Measurements from ENCODE around the gene UBE2G2.

Gene UBE2G2

DNA sequence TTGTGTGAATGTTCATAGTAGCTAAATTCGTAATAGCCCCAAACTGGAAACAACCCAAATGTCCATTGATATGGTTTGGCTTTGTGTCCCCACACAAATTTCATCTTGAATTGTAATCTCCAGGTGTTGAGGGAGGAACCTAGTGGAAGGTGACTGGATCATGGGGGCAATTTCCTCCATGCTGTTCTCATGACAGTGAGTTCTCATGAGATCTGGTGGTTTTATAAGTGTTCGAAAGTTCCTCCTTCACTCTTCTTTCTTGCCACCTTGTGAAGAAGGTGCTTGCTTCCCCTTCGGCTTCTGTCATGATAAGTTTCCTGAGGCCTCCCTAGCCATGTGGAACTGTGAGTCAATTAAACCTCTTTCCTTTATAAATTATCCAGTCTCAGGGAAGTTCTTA, 11.3 kb downstream of the UBE2G2 start:
- no peak for DNase-seq (ENCODE audit: low read depth in 2 of 2)

DNA sequence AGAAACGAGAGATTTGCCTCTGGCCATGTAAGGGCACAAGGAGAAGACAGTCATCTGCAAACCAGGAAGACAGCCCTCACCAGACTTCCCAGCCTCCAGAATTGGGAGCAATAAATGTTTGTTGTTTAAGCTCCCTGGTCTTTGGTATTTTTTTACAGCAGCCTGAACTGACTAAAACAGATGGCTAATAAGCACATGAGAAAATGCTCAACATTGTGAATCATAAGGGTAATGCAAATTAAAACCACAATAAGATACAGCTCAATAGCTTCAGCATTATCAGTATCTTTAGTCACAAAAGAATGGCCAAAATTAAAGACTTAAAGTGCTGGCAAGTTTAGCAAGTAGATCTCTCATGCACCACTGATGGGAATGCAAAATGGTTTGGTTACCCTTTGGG, 11.7 kb downstream of the UBE2G2 start:
- no peak for DNase-seq (ENCODE audit: low read depth in 2 of 2)

DNA sequence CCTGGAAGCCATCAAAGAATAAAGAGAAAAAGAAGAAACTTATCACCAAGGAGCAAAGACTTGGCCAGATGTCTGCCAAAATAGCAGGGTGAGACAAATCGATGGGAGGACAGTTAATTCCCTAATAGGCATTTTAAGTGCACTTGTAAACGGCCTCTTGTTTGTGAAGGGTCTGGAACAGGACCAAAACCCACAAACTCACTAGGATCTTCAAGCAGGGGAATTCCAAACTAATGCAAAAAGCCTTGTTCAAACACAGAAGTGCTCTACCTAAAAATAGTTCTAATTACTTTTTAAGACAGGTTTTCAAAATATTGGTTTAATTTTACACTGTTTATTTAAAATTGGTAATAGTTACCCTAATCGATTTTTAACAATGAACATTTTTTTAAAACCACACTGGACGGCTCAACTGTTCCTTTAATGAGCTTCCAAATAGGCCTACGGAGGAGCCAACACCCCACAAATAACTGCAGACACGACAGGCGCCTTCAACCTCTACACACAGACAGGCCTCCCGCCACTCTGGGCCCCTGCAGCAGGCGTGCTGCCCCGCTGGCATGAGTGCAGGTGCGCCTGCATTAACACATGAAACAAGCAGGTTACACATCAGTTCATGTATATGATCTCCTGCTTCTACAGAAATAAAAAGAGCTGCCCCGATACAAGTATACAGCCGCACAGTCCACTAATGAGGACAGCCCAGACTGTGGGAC, 15.8 kb downstream of the UBE2G2 start:
- no peak for DNase-seq (ENCODE audit: low read depth in 2 of 2)

DNA sequence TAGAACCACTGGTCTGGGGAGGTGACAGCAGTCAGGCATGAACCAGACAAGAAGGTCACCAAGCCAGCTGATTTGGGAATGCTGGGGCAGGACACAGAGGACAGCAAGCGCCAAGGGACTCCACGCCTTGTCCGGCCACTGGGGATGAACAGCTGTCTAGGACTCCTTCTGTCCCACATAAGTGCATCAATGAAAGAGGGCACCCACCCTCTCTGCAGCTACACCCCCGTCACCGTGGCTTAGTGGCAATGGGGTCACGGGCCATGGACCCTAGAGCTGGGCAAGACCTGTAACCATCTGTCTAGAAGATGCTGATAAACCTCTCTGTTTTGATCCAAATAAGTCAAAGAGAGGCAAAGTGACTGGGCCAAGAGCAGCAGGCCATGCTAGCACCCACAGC, 16.8 kb downstream of the UBE2G2 start:
- no peak for DNase-seq (ENCODE audit: low read depth in 2 of 2)

DNA sequence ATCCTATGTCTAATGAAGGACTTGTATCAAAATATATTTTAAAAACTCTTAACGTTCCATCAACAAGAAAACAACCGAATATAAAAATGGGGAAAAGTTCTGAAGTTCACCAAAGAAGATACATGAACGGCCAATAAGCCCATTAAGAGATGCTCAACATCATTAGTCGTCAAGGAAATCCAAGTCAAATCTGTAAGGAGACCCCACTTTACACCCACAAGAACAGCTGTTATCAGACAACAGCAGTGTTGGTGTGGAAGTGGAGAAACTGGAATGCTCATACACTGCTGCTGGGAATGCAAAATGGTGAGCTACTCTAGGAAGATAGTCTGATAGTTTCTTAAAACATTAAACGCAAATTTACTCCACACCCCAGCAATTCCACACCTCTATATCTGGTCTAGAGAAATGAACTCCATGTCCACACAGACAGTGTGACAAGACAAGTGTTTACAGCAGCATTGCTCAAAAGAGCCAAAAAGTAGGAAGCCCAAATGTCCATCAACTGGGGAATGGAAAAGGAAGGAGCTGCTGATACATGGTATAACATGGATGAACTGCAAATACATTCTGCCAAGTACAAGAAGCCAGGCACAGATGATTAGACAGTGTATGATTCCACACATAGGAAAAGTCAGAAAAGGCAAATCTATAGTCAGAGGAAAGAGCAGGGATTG, 18.5 kb downstream of the UBE2G2 start:
- no peak for DNase-seq (ENCODE audit: low read depth in 2 of 2)

DNA sequence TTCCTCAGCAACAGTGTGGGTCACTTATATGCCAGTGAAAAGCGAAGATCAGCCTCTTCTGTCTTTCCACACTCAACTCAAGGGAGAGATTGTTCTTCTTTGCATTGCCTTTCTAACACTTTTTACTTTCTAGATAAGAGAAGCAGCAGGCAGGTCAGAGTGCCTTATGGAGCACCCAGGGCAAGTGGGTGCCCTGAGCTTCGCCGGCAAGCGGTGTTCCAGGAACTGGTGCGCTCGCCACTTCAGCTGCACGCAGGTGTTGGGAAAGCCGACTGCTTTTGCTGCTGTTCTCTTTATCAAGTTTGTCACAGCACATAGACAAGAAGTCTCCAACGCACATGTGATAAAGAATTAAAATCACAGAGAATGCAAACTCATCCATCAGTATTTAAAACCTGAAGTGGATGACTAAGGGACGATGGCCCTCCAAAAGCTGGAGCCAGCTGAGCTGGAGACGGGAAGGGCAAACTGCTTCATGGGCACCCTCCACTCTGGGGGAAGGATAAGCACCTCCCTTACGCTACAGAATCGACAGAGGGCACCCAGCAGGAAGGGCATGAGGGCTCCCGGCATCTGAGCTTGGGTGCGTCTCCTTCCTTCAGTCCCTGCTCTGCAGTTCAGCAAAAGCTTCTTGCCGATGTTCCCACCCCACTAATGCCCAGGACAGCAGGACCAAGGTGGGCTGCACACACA, 20.7 kb downstream of the UBE2G2 start:
- DNase-seq (ENCODE audit: low read depth in 2 of 2) = no peak

DNA sequence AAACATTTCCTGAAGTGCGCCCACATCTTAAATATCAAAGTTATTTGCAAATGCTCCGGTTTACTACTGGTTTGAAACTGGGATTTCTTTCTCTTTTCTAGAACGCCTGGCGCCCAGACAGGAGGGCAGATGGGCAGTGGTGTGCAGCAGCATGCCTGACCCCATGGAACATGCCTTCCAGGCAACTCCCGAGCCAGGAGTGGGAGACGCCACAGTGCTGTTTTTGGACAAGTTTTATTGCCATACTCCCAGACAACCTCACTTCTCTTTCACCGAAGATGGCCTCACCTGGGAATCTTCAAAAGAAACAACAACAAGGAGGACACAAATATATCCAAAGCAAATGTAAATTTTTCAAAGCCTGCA, 21.5 kb downstream of the UBE2G2 start:
- DNase-seq (ENCODE audit: low read depth in 2 of 2) = no peak

DNA sequence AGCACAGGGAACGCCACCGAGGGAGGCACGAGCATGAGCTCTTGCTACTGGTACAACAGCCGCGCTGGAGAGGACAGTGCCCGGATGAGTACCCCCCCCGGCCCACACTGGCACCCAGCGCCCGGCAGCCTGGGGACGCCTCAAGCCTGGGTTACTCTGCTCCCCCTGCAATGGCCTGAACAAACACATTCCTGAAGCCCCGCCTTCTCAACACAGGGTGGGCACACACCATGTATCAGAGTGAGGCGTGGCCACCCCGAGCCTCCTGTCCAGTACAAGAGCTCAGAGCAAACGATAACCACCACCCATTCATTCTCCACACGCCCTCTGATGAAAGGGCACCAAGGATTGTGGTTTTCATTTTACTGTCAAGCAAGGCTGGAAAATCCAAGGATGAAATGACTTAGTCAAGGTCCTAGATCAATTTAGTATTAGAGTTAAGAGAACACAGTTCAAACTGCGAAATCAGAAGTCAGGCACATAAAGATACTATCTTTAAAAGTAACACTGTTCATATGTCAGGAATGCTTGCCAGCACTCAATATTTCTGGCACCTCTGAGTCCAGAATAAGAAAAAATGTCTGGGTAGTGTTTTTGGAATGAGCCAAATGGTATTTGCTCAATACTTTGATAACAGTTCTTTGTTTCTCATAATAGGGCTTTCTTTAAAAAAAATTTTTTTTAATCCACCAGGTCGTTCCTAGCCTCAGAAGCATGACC, 22.0 kb downstream of the UBE2G2 start:
- DNase-seq (ENCODE audit: low read depth in 2 of 2) = no peak

DNA sequence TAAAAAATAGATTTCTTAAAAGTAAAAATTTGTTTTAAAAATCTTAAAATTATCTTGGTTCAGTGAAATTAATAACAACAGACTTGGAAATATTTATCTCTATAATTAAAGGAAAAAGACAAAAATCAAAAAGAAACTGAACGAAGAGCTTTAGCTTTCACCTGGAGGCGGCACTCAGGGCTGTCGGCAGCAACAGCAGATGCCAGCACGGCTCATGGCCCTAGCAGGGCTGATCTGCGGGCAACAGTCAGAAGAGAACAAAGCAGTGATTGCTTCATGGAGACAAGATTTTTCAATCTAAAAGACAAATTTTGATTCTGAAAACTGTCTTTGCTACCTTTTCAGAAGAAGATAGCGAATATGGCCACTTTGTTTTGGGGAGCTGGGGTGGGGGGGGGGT, 22.6 kb downstream of the UBE2G2 start:
- no peak for DNase-seq (ENCODE audit: low read depth in 2 of 2)

DNA sequence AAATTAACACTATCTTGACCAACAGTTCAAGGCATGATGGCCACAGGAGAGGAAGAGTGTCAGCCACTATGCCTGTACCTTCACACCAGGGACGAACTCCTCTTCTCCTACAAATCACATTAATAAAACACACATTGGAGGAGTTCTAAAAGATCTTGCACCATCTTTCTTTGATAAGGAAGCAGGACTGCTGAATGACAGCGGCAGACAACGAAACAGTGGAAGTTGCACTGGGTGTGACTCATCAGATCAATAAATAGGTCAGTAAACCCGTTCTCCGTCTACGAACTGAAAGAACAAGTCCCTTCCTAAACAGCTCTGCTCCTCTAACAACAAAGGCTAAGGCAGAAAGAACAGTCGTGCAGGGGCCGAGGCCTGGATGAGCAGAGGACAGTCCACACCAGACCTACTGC, 23.1 kb downstream of the UBE2G2 start:
- no peak for DNase-seq (ENCODE audit: low read depth in 2 of 2)

DNA sequence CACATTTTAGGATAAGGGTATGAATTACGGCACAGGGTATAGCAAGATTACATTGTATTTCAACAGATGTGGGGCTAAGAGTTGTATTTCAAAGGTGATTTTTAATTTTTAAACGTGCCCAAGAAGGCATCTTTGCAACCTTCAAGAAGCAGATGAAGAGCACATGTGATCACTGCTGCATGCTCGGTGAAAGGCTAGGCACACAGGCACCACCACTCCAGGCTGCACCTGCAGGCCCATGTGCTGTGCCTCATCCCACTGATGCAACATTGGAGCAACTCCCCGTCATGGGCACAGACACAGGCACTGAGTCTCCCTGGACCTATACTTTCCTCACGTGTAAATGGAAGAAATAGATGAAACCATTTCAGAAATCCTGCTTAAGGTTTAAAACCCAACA, 23.5 kb downstream of the UBE2G2 start:
- DNase-seq (ENCODE audit: low read depth in 2 of 2) = no peak

DNA sequence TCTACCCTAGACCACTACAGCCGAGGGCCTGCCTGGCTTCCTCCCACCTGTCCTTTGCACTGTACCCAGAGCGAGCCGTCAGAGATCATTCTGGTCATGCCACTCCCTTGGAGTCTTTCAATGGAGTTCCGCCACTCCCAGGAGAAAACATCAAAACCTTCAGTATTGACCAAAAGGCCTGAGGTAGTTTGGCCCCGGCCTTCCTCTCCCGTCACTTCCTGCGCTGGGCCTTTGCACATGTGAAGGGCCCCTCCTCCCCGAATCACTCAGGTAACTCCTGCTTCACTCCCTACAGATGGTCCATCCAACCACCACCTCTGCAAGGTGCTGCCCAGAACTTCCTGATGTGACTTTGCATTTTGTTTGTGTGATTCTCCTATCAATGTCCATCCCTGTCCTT, 26.6 kb downstream of the UBE2G2 start:
- DNase-seq (ENCODE audit: low read depth in 2 of 2) = no peak

DNA sequence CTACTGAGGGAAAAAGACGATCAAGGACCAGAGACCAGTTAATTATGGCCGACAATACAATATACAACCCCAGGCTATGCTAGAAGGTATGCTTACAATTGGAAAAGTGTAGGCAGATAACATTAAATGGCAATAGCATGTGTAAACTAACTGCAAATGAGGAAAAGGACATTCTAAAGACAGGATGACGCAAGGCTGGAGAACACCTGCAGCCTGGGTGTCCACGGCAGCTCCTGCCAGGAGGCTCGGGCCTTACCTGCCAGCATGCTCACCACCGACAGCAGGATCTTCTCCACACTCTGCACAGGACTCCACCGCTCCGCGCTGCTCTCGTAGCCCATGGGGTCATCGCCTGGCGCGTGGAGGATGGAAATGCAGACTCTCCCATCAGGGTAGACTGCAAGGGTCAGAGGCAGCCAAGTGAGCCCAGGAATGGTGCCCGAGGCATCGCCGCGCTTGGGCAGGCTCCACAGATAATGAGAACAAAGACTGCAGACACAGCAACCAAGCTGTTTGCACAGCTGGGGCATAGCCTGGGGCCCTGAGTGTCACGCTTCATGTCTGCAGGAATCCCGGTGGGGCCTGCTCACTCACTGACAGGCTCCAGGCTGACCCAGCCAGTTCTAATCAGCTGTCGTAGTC, 28.2 kb downstream of the UBE2G2 start:
- no peak for DNase-seq (ENCODE audit: low read depth in 2 of 2)

DNA sequence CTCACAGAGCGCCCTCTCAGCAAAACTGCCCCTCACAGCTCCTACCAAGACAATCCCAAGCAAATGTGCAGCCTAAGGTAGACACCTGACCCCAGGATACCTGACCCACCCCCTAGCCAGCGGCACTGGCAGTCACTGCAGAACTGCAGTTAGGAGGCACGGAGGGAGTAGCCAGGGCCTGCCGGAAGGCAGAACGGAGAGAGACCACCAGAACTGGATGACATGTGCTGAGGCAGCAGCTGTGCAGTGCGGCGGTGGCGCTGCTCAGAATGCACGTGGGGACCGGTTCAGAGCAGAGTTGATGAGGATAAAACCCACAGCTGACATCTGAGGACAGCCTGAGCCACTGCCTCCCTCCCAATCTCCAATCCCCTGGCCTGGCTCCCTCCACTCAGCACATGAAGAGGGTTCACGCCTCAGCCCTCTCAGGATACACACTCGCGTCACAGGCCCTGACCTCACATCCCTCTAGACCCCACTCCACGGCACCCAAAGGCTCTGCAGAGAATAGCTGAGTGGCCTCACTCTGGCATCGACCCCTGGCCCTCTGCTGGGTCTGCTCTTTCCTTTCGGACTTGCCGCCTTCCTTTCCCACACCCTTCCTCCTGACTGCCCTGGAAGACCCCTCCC, 29.6 kb downstream of the UBE2G2 start:
- no peak for DNase-seq (ENCODE audit: low read depth in 2 of 2)

DNA sequence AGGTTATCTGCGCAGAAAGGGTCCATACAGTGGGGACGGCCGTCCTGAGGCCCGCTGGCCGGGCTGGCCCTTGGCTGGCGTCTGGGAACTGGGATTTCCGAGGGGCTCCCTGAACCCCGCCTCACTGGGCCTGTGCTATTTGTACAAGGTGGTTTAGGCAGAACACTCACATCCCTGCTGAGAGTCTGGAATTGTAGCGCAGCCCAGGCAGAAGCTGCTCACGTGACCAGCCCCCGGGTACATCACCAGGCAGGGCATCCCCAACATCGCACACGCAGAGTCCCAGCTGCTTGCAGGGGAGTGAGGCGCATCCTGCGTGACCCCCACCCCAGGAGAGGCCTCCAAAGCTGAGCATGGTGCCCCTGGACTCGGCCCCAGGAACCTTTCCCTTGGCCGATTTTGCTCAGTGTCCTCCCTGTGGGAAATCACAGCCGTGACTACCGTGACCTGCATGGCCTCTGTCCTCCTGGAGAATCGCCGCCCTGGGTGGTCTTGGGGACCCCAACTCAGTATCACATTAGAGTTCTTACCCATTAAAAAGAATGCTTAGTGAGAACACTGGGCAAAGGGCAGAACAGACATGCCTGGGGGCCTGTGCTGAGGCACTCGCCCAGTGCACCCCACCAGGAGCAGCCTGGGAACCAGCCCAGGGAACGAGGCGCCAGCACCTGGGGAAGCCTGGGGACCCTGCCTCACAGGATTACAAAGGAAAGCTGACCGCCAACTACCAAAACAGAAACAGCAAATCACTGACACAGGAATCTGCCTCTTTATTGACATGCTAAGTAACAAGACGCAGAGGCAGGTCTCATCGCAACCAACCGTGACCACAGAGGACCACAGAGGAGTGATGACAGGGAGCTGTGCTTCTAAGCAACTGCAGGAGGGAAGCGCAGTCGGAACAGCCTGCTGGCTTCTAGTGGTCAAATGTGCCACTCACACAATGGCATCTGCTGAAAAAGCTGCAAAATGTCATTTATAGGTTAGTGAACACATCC, 33.5 kb downstream of the UBE2G2 start:
- no peak for DNase-seq (ENCODE audit: low read depth in 2 of 2)

DNA sequence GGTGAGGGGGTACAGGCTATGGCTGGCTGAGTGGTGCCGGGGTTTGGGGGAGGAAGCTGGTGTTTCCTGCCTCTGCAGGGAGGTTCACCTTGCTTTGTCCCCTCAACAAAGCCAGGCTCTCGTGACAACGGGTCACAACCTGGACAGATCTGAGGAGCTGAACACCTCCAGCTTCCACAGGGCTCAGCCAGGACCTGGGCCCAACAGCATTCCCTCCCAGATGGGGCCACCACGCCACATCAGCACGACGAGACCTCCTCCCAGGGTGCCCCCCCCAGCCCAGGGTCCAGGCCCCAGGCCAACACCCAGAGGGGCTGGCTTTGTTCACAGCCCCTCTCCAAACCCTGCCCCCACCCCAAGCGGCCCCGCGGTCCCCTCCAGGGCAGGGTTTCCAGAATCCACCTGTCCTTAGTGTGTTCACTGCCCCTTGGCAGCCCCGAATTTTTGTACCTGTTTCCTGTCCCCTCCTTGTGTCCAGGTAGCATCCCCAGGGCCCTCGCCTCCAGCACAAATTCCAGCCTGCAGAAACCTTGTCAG, 34.7 kb downstream of the UBE2G2 start:
- DNase-seq (ENCODE audit: low read depth in 2 of 2) = no peak

DNA sequence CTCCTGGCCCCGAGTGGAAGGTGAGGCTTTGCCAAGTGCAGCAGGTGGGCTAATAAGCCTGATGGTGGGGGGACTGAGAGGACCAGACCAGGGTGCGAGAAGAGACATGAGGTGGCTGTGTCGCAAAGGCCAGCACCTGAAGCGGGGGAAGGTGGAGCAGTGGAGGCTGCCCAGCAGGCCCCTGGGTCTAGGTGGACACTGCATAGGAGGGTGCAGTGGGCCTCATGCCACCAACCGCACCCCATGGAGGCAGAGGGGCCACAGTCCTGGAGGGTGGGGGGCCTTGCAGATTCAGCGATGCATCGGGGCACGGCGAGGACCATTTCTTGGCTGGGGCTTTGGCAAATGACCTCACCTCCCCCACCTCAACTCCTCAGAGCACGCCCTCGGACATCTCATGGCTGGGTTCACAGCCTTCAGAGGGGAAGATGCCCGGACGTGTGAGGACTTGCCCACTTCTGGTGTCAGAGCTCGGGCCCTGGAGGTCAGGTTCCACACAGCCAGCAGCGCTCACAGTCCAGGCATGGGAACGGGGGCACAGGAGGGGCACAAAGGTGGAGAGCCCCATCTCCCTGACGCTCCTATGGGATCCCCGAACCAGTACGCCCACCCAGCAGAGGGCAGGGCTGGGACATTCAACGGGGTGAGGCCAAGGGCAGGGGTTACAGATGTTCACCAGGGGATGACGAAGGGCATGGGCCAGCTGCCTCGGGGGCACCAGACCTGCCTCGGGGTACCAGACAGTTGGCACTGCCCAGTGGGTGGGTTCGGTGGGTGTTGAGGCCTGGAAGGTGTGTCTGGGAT, 35.4 kb downstream of the UBE2G2 start:
- DNase-seq (ENCODE audit: low read depth in 2 of 2) = no peak

DNA sequence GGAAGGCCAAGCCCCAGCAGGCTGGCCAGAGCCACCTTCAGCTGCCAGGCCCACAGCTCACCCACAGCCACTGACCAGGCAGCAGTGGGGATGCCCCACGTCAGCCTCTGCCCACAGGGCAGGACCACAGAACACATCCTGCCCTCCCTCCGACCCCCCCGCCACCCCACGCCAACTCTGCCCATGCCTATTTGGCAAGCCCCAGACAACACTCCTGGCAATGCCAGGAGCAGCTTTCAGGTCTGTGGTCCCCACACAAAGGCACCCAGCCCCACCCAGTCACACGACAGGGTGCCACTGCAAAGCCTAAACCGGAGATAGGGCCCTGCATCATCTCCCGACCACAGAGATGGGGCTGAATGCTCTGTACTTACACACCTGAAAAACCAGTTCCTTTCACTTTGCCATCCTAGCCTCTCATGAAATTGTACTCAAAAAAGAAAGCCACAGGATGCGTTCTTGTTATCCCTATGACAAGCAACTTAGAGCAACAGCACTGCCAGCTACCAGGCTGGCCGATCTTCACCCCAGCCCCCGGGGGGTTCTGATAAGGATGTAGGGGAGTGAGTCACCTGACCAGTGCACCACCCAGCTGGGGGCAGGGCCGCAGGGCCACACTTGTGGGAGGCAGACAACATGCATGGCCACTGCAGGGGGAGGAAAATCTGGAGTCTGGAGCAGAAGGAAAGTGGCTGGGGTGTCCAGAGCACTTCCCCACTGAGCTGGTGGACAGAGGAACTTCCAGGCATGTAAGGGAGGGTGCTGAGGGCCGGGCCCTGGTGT, 36.2 kb downstream of the UBE2G2 start:
- DNase-seq (ENCODE audit: low read depth in 2 of 2) = no peak
